ENCODE results near the gene GPR12. TPM values are rescaled to one million over a fixed set of nuclear protein-coding genes. Genes with fewer than 3 reads are reported as not detected.

Gene GPR12
- total and polyA plus RNA-seq, 10 of the 15 experiments (the other 5 are each of a cell fraction or from before 2014, with no cell fraction given): not detected

DNA sequence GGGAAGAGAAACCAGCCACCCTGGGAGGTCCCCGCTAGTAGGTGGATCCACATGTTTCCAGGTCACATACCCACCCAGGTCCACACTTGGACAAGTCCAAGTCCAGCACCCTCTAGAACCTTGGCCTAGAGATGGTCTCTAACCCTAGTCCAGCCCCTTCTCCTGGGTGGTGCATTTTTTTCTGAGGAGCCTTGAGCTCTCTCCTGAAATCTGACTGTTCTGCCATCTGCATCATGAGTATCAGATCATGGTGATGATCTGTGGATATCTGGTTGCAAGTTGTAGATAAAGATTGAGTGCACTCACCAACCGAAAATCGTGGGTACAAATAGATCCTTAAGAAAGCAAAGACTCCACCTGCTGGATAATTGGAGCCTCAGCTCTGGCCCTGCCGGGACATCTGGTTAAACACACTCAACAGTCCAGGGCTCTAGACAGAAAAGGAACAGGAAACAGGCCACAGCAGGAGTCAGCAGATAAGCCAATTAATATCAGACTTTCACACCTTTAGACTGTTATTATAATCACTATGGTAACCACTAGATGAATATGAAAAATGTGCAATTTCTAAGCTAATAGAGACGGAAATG is 41.1 kb downstream of the GPR12 start (continued):
- TF ChIP-seq IRF4 (IDR thresholded peaks at IDR 0.05; ENCODE audit: low read depth, low read length): no peak
- no peak for TF ChIP-seq IKZF1 (conservative IDR thresholded peaks at IDR 0.05)
- TF ChIP-seq NFXL1 (IDR thresholded peaks at IDR 0.05; ENCODE audit: borderline replicate concordance): no peak
- no peak for TF ChIP-seq SIX5 (IDR thresholded peaks at IDR 0.05; ENCODE audit: low read depth, low read length, severe bottlenecking)

DNA sequence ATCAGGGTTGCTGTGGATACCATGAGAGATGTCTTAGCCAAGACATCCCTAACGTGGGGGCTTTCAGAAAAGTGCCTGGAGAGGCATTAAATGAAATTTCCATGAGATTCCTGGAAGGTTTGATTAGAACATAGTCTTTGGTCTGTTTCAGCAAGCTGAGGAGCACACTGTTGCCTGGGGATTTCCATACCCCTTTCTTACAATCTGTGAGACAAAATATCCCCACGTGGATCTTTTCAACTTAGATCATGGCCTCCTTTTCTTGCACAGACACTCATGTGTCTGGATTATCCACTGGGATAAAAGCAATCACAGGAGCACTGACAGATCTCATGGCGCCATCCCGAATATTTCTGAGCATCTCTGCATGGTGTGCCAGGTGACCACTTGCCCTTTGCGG is 41.7 kb downstream of the GPR12 start:
- ChIA-PET SMC1A (ENCODE audit: uncharacterized antibody, unreplicated experiment) (no interaction called here), RAD21 (ENCODE audit: unreplicated experiment) (interaction anchor here (1.0 kb wide), 1 partner anchor 534 kb away, joined by 3 read pairs; no protein-coding TSS in a partner anchor), POLR2A (no interaction called here), CTCF (no interaction called here)
- no peak overlapping the region for H2AFZ ChIP-seq (ENCODE audit: control insufficient read depth, low read depth, low read length)
- H3K79me2 ChIP-seq (ENCODE audit: control insufficient read depth, insufficient read depth, low read length): no peaks in the 10 kb centered on the region
- intact Hi-C loops (cut with micrococcal nuclease; ENCODE audit: unreplicated experiment) (no loop called here), in situ Hi-C loops (cut with MboI) (no loop called here)
- H3K4me1 ChIP-seq (ENCODE audit: control insufficient read depth, insufficient read depth, low read length): peaks cover 7% of the 10 kb centered on the region
- no peak for FAIRE-seq
- no peak overlapping the region for H3K4me2 ChIP-seq (ENCODE audit: control insufficient read depth, insufficient read depth)
- WGBS (ENCODE audit: insufficient coverage, insufficient replicate concordance, low lambda C conversion rate, missing lambda C conversion rate): 1% methylated on average over 5 of the region's 5 CpGs
- no peaks in the 10 kb centered on the region for H4K20me1 ChIP-seq (ENCODE audit: control insufficient read depth, insufficient read depth)
- no peak overlapping the region for H3K27ac ChIP-seq (ENCODE audit: control insufficient read depth, insufficient read depth)
- TF ChIP-seq, protein P1, sequence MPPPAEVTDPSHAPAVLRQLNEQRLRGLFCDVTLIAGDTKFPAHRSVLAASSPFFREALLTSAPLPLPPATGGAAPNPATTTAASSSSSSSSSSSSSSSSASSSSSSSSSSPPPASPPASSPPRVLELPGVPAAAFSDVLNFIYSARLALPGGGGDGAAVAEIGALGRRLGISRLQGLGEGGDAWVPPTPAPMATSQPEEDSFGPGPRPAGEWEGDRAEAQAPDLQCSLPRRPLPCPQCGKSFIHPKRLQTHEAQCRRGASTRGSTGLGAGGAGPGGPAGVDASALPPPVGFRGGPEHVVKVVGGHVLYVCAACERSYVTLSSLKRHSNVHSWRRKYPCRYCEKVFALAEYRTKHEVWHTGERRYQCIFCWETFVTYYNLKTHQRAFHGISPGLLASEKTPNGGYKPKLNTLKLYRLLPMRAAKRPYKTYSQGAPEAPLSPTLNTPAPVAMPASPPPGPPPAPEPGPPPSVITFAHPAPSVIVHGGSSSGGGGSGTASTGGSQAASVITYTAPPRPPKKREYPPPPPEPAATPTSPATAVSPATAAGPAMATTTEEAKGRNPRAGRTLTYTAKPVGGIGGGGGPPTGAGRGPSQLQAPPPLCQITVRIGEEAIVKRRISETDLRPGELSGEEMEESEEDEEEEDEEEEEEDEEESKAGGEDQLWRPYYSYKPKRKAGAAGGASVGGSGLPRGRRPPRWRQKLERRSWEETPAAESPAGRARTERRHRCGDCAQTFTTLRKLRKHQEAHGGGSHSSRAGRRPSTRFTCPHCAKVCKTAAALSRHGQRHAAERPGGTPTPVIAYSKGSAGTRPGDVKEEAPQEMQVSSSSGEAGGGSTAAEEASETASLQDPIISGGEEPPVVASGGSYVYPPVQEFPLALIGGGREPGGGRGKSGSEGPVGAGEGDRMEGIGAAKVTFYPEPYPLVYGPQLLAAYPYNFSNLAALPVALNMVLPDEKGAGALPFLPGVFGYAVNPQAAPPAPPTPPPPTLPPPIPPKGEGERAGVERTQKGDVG (CRISPR knock-in tag; IDR thresholded peaks at IDR 0.05): no peak
- TF ChIP-seq BACH1 (IDR thresholded peaks at IDR 0.05; ENCODE audit: borderline replicate concordance) (no peak), KAT2A (conservative IDR thresholded peaks at IDR 0.05; ENCODE audit: control insufficient read depth, low read depth, low read length) (no peak), DPF2 (IDR thresholded peaks at IDR 0.05) (no peak), SUPT20H (IDR thresholded peaks at IDR 0.05; ENCODE audit: borderline replicate concordance, control insufficient read depth, low read depth, low read length) (no peak), CBX3 (IDR thresholded peaks at IDR 0.05; ENCODE audit: borderline replicate concordance, low read depth) (no peak), LARP7 (IDR thresholded peaks at IDR 0.05) (no peak), SREBF2 (IDR thresholded peaks at IDR 0.05; ENCODE audit: low read length) (no peak), CBFB (IDR thresholded peaks at IDR 0.05; ENCODE audit: low read depth) (no peak), BRCA1 (IDR thresholded peaks at IDR 0.05; ENCODE audit: low read depth, low read length) (no peak), ATF7 (IDR thresholded peaks at IDR 0.05; ENCODE audit: low read depth) (no peak), ZNF384 (IDR thresholded peaks at IDR 0.05; ENCODE audit: borderline replicate concordance, low read depth, low read length) (no peak), BCL11A (IDR thresholded peaks at IDR 0.05; ENCODE audit: low read depth, low read length) (no peak)
- no peaks in the 10 kb centered on the region for H3K36me3 ChIP-seq (ENCODE audit: control insufficient read depth in 2 of 2, insufficient read depth in 2 of 2, low read length in 1 of 2)
- no peak for ATAC-seq
- no peak overlapping the region for H3K9ac ChIP-seq (ENCODE audit: control insufficient read depth, insufficient read depth, low read length)
- H3K9me3 ChIP-seq (replicated peaks; ENCODE audit: control insufficient read depth, insufficient read depth, low read length): no peaks in the 10 kb centered on the region
- no TSS peak for BruUV-seq (replicated peaks)
- H3K27me3 ChIP-seq (replicated peaks in 1 of 2; ENCODE audit: control insufficient read depth in 2 of 2, insufficient read depth in 2 of 2, low read length in 1 of 2): no peaks in the 10 kb centered on the region
- no peak overlapping the region for H3K4me3 ChIP-seq
- DNase-seq (ENCODE audit: low read depth, low spot score): no peak

Measured in GM12878 (cell line).